Body of pancreas (tissue), 4 donors: Measurements from ENCODE around the gene UXS1. TPM values are rescaled to one million over a fixed set of nuclear protein-coding genes. Genes with fewer than 3 reads are reported as not detected.

ENCODE experiments used
- ATAC-seq: fragments of 150-250 bp; one replicate; pipeline ENCODE4 v1.9.1; 2016
- DNase-seq, 4 donors: peaks; one replicate each; pipeline ENCODE4 v3.0.0-alpha.2; 2019
- H3K27ac ChIP-seq, 4 donors: fragments of 200-600 bp; sonication (generic); 1 replicate in 3 of 4; 2 replicates in 1 of 4; pipeline versions ENCODE4 v1.5.1 to v1.6.1; 2016 to 2019; ENCODE audit warnings: mild to moderate bottlenecking in 1 of 4, mixed read lengths in 1 of 4, moderate library complexity in 1 of 4
- H3K27me3 ChIP-seq, 2 donors: fragments of 200-600 bp; sonication (generic); one replicate each; pipeline ENCODE4 v1.6.0; 2016; ENCODE audit warnings: mild to moderate bottlenecking in 1 of 2
- H3K36me3 ChIP-seq, 2 donors: fragments of 200-600 bp; sonication (generic); replicated peaks in 1 of 2; 2 replicates each; pipeline ENCODE4 v1.5.1; 2016; ENCODE audit warnings: low read depth in 2 of 2; ENCODE audit not compliant: insufficient read depth in 1 of 2
- H3K4me1 ChIP-seq: fragments of 200-600 bp; sonication (generic); one replicate; pipeline ENCODE4 v1.6.0; 2016
- H3K4me3 ChIP-seq, 2 donors: fragments of 200-600 bp; sonication (generic); 1 replicate in 1 of 2; 2 replicates in 1 of 2; pipeline ENCODE4 v1.5.1; 2016 to 2019
- H3K9me3 ChIP-seq, 3 donors: fragments of 200-600 bp; sonication (generic); 1 replicate in 2 of 3; 2 replicates in 1 of 3; pipeline ENCODE4 v1.5.1; 2016
- POLR2A ChIP-seq, 3 donors: fragments of 450-650 bp; IDR thresholded peaks; one replicate each; pipeline ENCODE4 v1.6.1; 2016; ENCODE audit warnings: antibody characterized with exemption in 3 of 3, mild to moderate bottlenecking in 2 of 3
- WGBS, 2 donors: methylation state at CpG; one replicate each; pipeline ENCODE4 v1.1.5; 2017; 5-methylcytosine and 5-hydroxymethylcytosine counted together
- intact Hi-C: fragments of 100-400 bp; cut with DNase I; formaldehyde crosslinking; loops from one replicate; pipeline ENCODE4 v1.15.1; 2023
- total RNA-seq, 2 donors: library from RNA; depleted of rRNA; stranded (reverse); fragments of >200 nt; gene quantifications; one replicate each; pipeline ENCODE4 v1.1.0, GENCODE V29; 2016
- TF ChIP-seq, protein P1 (sequence below), 7 experiments: fragments of 450-650 bp in 4 of 7; fragments of 200-600 bp in 3 of 7; sonication (generic) in 3 of 7; IDR thresholded peaks; one replicate each; pipeline ENCODE4 v1.5.1; 2016 to 2019; ENCODE audit warnings: antibody characterized with exemption in 7 of 7

UXS1 gene
- total RNA-seq, 2 donors from 2014 or later, result 15.8 to 33.6 TPM

DNA sequence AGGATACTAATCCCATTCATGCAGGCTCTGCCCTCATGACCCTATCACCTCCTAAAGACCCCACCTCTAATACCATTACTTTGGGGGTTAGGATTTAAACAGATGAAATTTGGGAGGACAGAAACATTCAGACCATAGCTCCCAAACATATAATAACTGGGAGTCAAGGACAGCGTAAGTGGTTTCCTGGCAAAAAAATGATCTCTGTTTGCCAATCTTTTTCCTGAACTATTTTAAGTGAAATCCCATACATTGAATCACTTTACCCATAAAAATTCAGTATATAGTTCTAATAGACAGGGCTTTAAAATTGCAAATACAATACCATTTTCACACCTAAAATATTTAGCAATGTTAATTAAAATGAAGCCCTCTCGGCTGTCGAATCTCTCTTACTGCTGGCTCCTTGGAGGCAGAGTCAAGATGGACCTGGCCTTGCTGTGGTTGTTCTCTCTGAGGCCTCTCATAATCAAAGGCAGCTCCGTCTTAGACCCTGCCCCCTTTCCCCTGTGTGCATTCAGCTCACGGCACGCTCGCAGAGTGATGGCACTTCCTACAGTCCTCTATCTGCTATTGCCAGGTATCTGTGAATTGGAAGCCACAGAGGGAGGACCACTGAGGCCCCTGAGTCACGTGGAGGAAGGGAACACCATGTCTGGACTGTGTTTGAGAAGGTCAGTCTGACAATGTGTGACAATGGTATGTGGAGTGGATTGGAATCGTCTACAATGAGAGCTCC is 132.3 kb downstream of the UXS1 start:
- Histone ChIP-seq H3K27me3 (peaks cover 0 to 8% of the 10 kb centered on the region in 2 donors), H3K4me3 (no peak overlapping the region), H3K36me3 (no peaks in the 10 kb centered on the region), H3K9me3 (no peaks in the 10 kb centered on the region), H3K4me1 (peaks cover 9% of the 10 kb centered on the region), H3K27ac (no peak overlapping the region)
- 78 to 79% methylated on average over 9 of the region's 9 CpGs for WGBS, 2 donors
- DNase-seq (no peak), ATAC-seq (no peak)
- no peak for TF ChIP-seq POLR2A (IDR thresholded peaks at IDR 0.05)
- TF ChIP-seq, protein P1, sequence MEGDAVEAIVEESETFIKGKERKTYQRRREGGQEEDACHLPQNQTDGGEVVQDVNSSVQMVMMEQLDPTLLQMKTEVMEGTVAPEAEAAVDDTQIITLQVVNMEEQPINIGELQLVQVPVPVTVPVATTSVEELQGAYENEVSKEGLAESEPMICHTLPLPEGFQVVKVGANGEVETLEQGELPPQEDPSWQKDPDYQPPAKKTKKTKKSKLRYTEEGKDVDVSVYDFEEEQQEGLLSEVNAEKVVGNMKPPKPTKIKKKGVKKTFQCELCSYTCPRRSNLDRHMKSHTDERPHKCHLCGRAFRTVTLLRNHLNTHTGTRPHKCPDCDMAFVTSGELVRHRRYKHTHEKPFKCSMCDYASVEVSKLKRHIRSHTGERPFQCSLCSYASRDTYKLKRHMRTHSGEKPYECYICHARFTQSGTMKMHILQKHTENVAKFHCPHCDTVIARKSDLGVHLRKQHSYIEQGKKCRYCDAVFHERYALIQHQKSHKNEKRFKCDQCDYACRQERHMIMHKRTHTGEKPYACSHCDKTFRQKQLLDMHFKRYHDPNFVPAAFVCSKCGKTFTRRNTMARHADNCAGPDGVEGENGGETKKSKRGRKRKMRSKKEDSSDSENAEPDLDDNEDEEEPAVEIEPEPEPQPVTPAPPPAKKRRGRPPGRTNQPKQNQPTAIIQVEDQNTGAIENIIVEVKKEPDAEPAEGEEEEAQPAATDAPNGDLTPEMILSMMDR (IDR thresholded peaks at IDR 0.05), result no peak
- intact Hi-C loops, result no loop called here

DNA sequence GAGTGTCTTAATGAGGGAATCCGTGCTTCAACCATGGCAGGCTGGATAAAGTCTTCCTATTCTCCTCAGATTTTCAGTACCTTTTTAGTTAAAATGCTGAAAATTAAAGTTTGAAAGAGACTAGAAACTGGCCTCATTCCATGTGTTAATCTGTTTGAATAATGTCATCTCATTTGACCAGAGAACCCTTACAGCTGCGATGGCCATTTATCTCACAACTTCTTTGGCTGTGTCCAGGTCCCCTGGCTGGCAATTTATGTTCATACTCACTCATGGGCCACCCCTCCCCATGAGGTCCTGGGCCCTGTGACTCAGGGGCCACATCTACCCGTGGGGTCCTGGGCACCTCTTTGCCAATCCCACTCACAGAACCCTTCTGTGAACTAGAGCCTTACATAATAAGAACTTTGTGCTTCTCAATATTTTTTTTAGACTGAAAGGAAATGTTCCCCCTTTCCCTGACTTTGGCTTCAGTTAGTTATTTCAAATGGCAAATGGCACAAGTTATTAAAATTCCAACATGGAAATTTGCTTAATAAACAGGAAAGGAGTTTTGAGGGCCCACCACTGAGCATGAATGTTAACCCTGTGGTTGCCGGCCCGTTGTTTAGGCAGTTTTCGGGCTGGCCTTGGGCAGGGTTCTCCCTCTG is 134.6 kb downstream of the UXS1 start:
- ATAC-seq (no peak), DNase-seq (no peak)
- no peaks in the 10 kb centered on the region for H3K27me3 ChIP-seq
- 67 to 68% methylated on average over 6 of the region's 6 CpGs for whole genome bisulfite sequencing, 2 donors
- TF ChIP-seq, protein P1 (IDR thresholded peaks at IDR 0.05), result no peak
- TF ChIP-seq POLR2A (IDR thresholded peaks at IDR 0.05), result no peak
- intact Hi-C loops, result no loop called here
- no peaks in the 10 kb centered on the region for H3K9me3 ChIP-seq
- H3K4me1 ChIP-seq, result no peaks in the 10 kb centered on the region
- H3K27ac ChIP-seq, result no peak overlapping the region
- H3K4me3 ChIP-seq, result no peak overlapping the region
- no peaks in the 10 kb centered on the region for H3K36me3 ChIP-seq

DNA sequence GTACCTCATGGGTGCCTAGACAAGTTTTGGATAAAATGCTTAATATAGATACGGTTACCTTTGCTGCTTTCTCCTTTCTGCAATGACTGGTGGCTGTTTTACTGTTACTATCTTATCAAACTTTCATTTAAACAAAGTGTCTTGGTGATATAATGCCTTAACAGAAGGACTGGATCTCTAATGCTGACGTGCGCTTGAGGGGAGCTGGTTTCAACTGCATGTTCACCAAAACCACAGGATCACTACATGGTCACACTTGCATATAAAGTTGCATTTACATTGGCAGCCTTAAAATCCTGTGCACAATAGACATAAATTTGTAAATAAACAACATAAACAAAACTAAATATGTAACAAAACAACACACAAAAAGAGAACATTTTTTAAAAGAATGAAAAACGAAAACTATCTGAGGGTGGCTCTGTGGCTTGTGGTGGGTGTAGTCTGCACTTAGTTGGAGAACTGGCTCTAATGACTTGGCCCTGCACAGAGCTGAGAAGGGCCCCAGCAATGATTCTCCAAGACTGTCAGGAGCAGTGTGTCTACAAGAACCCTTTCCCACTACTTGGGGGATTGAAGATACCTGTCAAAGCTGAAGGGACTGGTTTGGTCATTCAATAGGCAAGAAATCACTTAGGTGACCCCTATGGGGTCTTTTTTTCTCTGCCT is 135.5 kb downstream of the UXS1 start:
- Histone ChIP-seq H3K27me3 (no peaks in the 10 kb centered on the region), H3K4me3 (no peak overlapping the region), H3K9me3 (no peaks in the 10 kb centered on the region), H3K27ac (no peak overlapping the region), H3K4me1 (no peaks in the 10 kb centered on the region), H3K36me3 (no peaks in the 10 kb centered on the region)
- ATAC-seq (no peak), DNase-seq (no peak)
- WGBS, 2 donors, result 61 to 74% methylated on average over 4 of the region's 4 CpGs
- intact Hi-C loops, result no loop called here
- no peak for TF ChIP-seq POLR2A (IDR thresholded peaks at IDR 0.05)
- TF ChIP-seq, protein P1 (IDR thresholded peaks at IDR 0.05), result no peak

DNA sequence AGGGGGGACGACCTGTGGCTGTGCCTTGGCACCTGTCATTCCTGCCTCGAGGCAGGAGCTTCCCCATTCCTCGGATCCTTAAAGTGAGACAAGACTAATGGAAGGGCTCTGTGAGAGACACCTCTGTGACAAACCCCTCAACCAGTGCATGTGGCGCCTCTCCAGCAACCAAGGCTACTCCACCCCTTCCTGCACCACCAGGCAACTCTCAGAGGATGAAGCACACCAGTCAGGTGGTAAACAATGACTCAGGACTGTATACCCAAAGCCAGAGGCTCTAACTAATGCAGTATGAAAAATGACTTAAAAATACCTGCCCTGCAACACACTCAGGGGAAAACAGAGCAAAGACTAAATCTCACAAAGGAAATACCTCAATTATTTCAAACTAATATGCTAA is 136.9 kb downstream of the UXS1 start:
- no peaks in the 10 kb centered on the region for H3K4me1 ChIP-seq
- no peak for ATAC-seq
- no peaks in the 10 kb centered on the region for H3K36me3 ChIP-seq

More for the DNA sequence above, 136.9 kb downstream of the UXS1 start:
- Histone ChIP-seq H3K27ac (no peak overlapping the region), H3K27me3 (no peaks in the 10 kb centered on the region), H3K9me3 (no peaks in the 10 kb centered on the region), H3K4me3 (no peak overlapping the region)
- TF ChIP-seq POLR2A (IDR thresholded peaks at IDR 0.05), result no peak
- TF ChIP-seq, protein P1 (IDR thresholded peaks at IDR 0.05), result no peak
- intact Hi-C loops, result no loop called here
- WGBS, 2 donors, result 58 to 72% methylated on average over 3 to 4 of the region's 4 CpGs
- no peak for DNase-seq
